PFSK-1 (cell line): ENCODE data around the gene MLKL.

ENCODE experiments used
- POLR2AphosphoS5 ChIP-seq: IDR thresholded peaks from 2 replicates; pipeline ENCODE4 v1.6.1; 2012; ENCODE audit warnings: low read depth, mild to moderate bottlenecking, control low read depth, low read length, moderate library complexity
- TAF1 ChIP-seq: IDR thresholded peaks from 2 replicates; pipeline ENCODE4 v1.6.1; 2012; ENCODE audit warnings: low read length, control low read depth, borderline replicate concordance; ENCODE audit not compliant: insufficient read depth

- TF ChIP-seq POLR2AphosphoS5 (no peak), TAF1 (no peak)
Observed at GRCh38 chr16:74726716-74727115, 26.1 kb upstream of the MLKL start.
